Right renal cortex interstitium (tissue), 3 donors: ENCODE data around the gene RANBP6. TPM values are rescaled to one million over a fixed set of nuclear protein-coding genes. Genes with fewer than 3 reads are reported as not detected.
A peak's percentile ranks its signal among the peaks of the same experiment; 100 is the strongest.
"Not testable (repeated sequence)": the region's sequence is repeated elsewhere in the genome, so short reads cannot be mapped to it uniquely, and the experiment has no call there.

Experiments
- DNase-seq, 3 donors: peaks; one replicate each; pipeline ENCODE4 v3.0.0-alpha.2; 2013; ENCODE audit warnings: low read depth in 3 of 3, low spot score in 2 of 3
- polyA plus RNA-seq, 3 donors: library from polyadenylated mRNA; unstranded; fragments of 120-200 nt; gene quantifications; one replicate each; pipeline ENCODE4 v1.2.1, GENCODE V29; 2013; ENCODE audit not compliant: insufficient read length in 3 of 3

RANBP6 gene
- 10 to 100 TPM; 36.4 to 39.1 (median 38.5) TPM for polyA plus RNA-seq

GRCh38 chr9:6015278-6016157, at the start of gene RANBP6:
Gene RANBP6, minus strand, starts transcription at chr9:6015624. Its CDS starts 17 bp downstream, at chr9:6015607.
- peak; percentile 69 to 77 (median 70) for DNase-seq

- DNase-seq = not testable (repeated sequence)
These were observed 47.7 kb upstream of the RANBP6 start for GRCh38 chr9:6063146-6063545.

GRCh38 chr9:6055666-6056065, 40.2 kb upstream of the RANBP6 start:
- no peak for DNase-seq

GRCh38 chr9:6055216-6055615, 39.8 kb upstream of the RANBP6 start:
- DNase-seq = peak; percentile 23 to 57 (median 45)

GRCh38 chr9:6054280-6055099, 39.1 kb upstream of the RANBP6 start:
- peak; percentile 44 to 61 (median 57) for DNase-seq

- DNase-seq = no peak
These were observed 37.0 kb upstream of the RANBP6 start for GRCh38 chr9:6052293-6052919.

GRCh38 chr9:6051511-6051950, 36.1 kb upstream of the RANBP6 start:
- DNase-seq = no peak

- no peak for DNase-seq
These were observed 34.4 kb upstream of the RANBP6 start for GRCh38 chr9:6049798-6050197.

GRCh38 chr9:6048039-6048438, 32.6 kb upstream of the RANBP6 start:
- DNase-seq = no peak

GRCh38 chr9:6047020-6047419, 31.6 kb upstream of the RANBP6 start:
- DNase-seq = no peak

GRCh38 chr9:6045364-6045763, 29.9 kb upstream of the RANBP6 start:
- no peak for DNase-seq

GRCh38 chr9:6040077-6040476, 24.7 kb upstream of the RANBP6 start:
- DNase-seq = no peak

- no peak for DNase-seq
These were observed 21.0 kb upstream of the RANBP6 start for GRCh38 chr9:6036391-6036790.

GRCh38 chr9:6034954-6035353, 19.5 kb upstream of the RANBP6 start:
- no peak for DNase-seq

GRCh38 chr9:6029604-6030274, 14.3 kb upstream of the RANBP6 start:
- no peak for DNase-seq

GRCh38 chr9:6024035-6024554, 8.7 kb upstream of the RANBP6 start:
- no peak for DNase-seq

GRCh38 chr9:6016975-6017374, 1.6 kb upstream of the RANBP6 start:
- not testable (repeated sequence) for DNase-seq

- no peak for DNase-seq
These were observed 654 bp downstream of the RANBP6 start for GRCh38 chr9:6014670-6015270.

GRCh38 chr9:6008169-6008979, 7.0 kb downstream of the RANBP6 start:
- peak; percentile 92 to 96 (median 95) for DNase-seq
